DND-41 (cell line): Measurements from ENCODE around the gene XRCC6.
A peak's percentile ranks its signal among the peaks of the same experiment; 100 is the strongest.
"Not testable (repeated sequence)": the region's sequence is repeated elsewhere in the genome, so short reads cannot be mapped to it uniquely, and the experiment has no call there.

Experiments
- ATAC-seq: fragments of 200-7000 bp; cut with Tn5 transposase; 3 replicates; pipeline ENCODE4 v1.9.1; 2021; ENCODE audit warnings: low read depth; ENCODE audit not compliant: insufficient read depth
- DNase-seq: peaks from one replicate; pipeline ENCODE4 v3.0.0-alpha.2; 2020
- H2AFZ ChIP-seq: 2 replicates; pipeline ENCODE4 v1.6.0; 2012; ENCODE audit warnings: low read depth, low read length
- H3K27ac ChIP-seq: 2 replicates; pipeline ENCODE4 v1.5.1; 2012; ENCODE audit warnings: low read length, inconsistent platforms
- H3K27me3 ChIP-seq: fragments of 200-600 bp; sonication (generic); 2 replicates; pipeline ENCODE4 v1.6.0; 2012; ENCODE audit warnings: low read length, mild to moderate bottlenecking, inconsistent platforms; ENCODE audit not compliant: insufficient read depth, poor library complexity
- H3K36me3 ChIP-seq: 2 replicates; pipeline ENCODE4 v1.5.1; 2012; ENCODE audit warnings: low read length, inconsistent platforms; ENCODE audit not compliant: insufficient read depth
- H3K4me1 ChIP-seq: 2 replicates; pipeline ENCODE4 v1.5.1; 2012; ENCODE audit warnings: mild to moderate bottlenecking, low read length; ENCODE audit not compliant: insufficient read depth
- H3K4me2 ChIP-seq: 2 replicates; pipeline ENCODE4 v1.6.0; 2012; ENCODE audit warnings: mild to moderate bottlenecking, moderate library complexity, low read length, inconsistent platforms; ENCODE audit not compliant: insufficient read depth
- H3K4me3 ChIP-seq, 2 experiments: fragments of 200-600 bp in 1 of 2; shearing (Covaris generic) in 1 of 2; 2 replicates each; pipeline ENCODE4 v1.5.1; 2012 to 2016; ENCODE audit warnings: inconsistent platforms in 2 of 2, low read length in 2 of 2, mild to moderate bottlenecking in 2 of 2, low read depth in 1 of 2, moderate library complexity in 1 of 2
- H3K79me2 ChIP-seq: 2 replicates; pipeline ENCODE4 v1.6.0; 2012; ENCODE audit warnings: low read length, inconsistent platforms; ENCODE audit not compliant: insufficient read depth
- H3K9ac ChIP-seq: 2 replicates; pipeline ENCODE4 v1.6.0; 2012; ENCODE audit warnings: low read depth, mild to moderate bottlenecking, inconsistent platforms, low read length, moderate library complexity
- H3K9me3 ChIP-seq: 2 replicates; pipeline ENCODE4 v1.5.1; 2012; ENCODE audit warnings: low read length, moderate library complexity, mild to moderate bottlenecking, inconsistent platforms; ENCODE audit not compliant: insufficient read depth, severe bottlenecking
- H4K20me1 ChIP-seq: 2 replicates; pipeline ENCODE4 v1.6.0; 2012; ENCODE audit warnings: low read length; ENCODE audit not compliant: insufficient read depth
- CTCF ChIP-seq: IDR thresholded peaks from 2 replicates; pipeline ENCODE4 v1.5.1; 2012; ENCODE audit warnings: borderline replicate concordance, low read length, moderate library complexity, mild to moderate bottlenecking; ENCODE audit not compliant: poor library complexity, severe bottlenecking; ENCODE audit errors: extremely low read depth
- EZH2 ChIP-seq: IDR thresholded peaks from 3 replicates; pipeline ENCODE4 v1.6.1; 2012; ENCODE audit warnings: borderline replicate concordance, low read depth, mild to moderate bottlenecking, moderate library complexity, low read length, inconsistent platforms; ENCODE audit not compliant: severe bottlenecking

Gene XRCC6

GRCh38 chr22:41584881-41585280 is 36.2 kb upstream of the XRCC6 start:
- Histone ChIP-seq H3K27ac (no peak overlapping the region), H2AFZ (no peak overlapping the region), H3K36me3 (peaks cover 20% of the 10 kb centered on the region), H3K9ac (no peak overlapping the region), H4K20me1 (no peaks in the 10 kb centered on the region), H3K9me3 (no peaks in the 10 kb centered on the region), H3K79me2 (peaks cover 20% of the 10 kb centered on the region), H3K4me2 (no peak overlapping the region), H3K4me1 (peaks cover 16% of the 10 kb centered on the region), H3K27me3 (no peaks in the 10 kb centered on the region), H3K4me3 (no peak overlapping the region)
- ATAC-seq (no peak), DNase-seq (no peak)
- no peak for TF ChIP-seq CTCF
- TF ChIP-seq EZH2: no peak

- Histone ChIP-seq H3K36me3 (peaks cover 15% of the 10 kb centered on the region), H3K4me2 (no peak overlapping the region), H4K20me1 (no peaks in the 10 kb centered on the region), H3K4me1 (peaks cover 24% of the 10 kb centered on the region), H2AFZ (no peak overlapping the region), H3K4me3 (no peak overlapping the region), H3K9ac (no peak overlapping the region), H3K79me2 (peaks cover 20% of the 10 kb centered on the region), H3K27me3 (no peaks in the 10 kb centered on the region), H3K9me3 (no peaks in the 10 kb centered on the region), H3K27ac (no peak overlapping the region)
- ATAC-seq (no peak), DNase-seq (no peak)
- TF ChIP-seq EZH2 (no peak), CTCF (no peak)
Measured at GRCh38 chr22:41585898-41586297, 35.2 kb upstream of the XRCC6 start.

GRCh38 chr22:41587347-41587723 is 33.8 kb upstream of the XRCC6 start:
- H3K9me3 ChIP-seq: no peaks in the 10 kb centered on the region
- H3K9ac ChIP-seq: no peak overlapping the region; the same call in 1 of the 2 replicates
- no peak overlapping the region for H3K4me3 ChIP-seq
- H3K27ac ChIP-seq: no peak overlapping the region
- peaks cover 20% of the 10 kb centered on the region for H3K79me2 ChIP-seq
- H3K36me3 ChIP-seq: peaks cover 15% of the 10 kb centered on the region
- no peak overlapping the region for H3K4me2 ChIP-seq
- no peak overlapping the region for H2AFZ ChIP-seq
- no peak for ATAC-seq
- TF ChIP-seq EZH2 (no peak), CTCF (no peak)
- peaks cover 24% of the 10 kb centered on the region for H3K4me1 ChIP-seq
- H4K20me1 ChIP-seq: no peaks in the 10 kb centered on the region
- no peaks in the 10 kb centered on the region for H3K27me3 ChIP-seq
- DNase-seq: no peak

GRCh38 chr22:41589391-41590241 is 31.5 kb upstream of the XRCC6 start, which contains the start of gene PMM1:
PMM1 (minus strand) TSS chr22:41589840; CDS start chr22:41589805, 35 bp downstream.
- Histone ChIP-seq H3K27ac (peak within 1 kb of the TSS; percentile 81), H3K36me3 (peaks cover 3% of the 10 kb centered on the region; the same call in 1 of the 2 replicates), H3K4me3 (peak within 1 kb of the TSS; percentile 58 to 95), H3K27me3 (no peaks in the 10 kb centered on the region), H4K20me1 (no peaks in the 10 kb centered on the region), H3K9ac (peak within 1 kb of the TSS; percentile 85), H3K4me2 (peak within 1 kb of the TSS; percentile 85), H3K4me1 (peaks cover 24% of the 10 kb centered on the region), H3K9me3 (no peaks in the 10 kb centered on the region), H3K79me2 (peaks cover 20% of the 10 kb centered on the region), H2AFZ (peak within 1 kb of the TSS; percentile 95)
- no peak for TF ChIP-seq EZH2
- no peak for TF ChIP-seq CTCF
- ATAC-seq (peak; percentile 93), DNase-seq (peak; percentile 100)

- not testable (repeated sequence) for H3K27ac ChIP-seq, H2AFZ ChIP-seq, H3K36me3 ChIP-seq, H3K27me3 ChIP-seq, H3K4me3 ChIP-seq, H3K9ac ChIP-seq, H3K9me3 ChIP-seq, DNase-seq, H3K4me2 ChIP-seq, ATAC-seq
- Histone ChIP-seq H4K20me1 (peaks cover 16% of the 10 kb centered on the region), H3K4me1 (peaks cover 16% of the 10 kb centered on the region), H3K79me2 (peaks cover 12% of the 10 kb centered on the region)
Measured at GRCh38 chr22:41593336-41593960, 27.6 kb upstream of the XRCC6 start.
